Measurements from ENCODE around the gene TXNDC17. TPM values are rescaled to one million over a fixed set of nuclear protein-coding genes. Genes with fewer than 3 reads are reported as not detected.

TXNDC17 gene
- total and polyA plus RNA-seq, 2 of the 13 experiments (the other 11 are each of a cell fraction or from before 2014, with no cell fraction given), result 188 to 266 TPM

- TF ChIP-seq STAT6 (CRISPR knock-in tag; IDR thresholded peaks at IDR 0.05; ENCODE audit: borderline replicate concordance), result no peak
- TF ChIP-seq CREB3 (CRISPR knock-in tag; IDR thresholded peaks at IDR 0.05), result 0 out of 2 replicates have a peak, but pooled peaks have one; percentile 43
- 0 out of 2 replicates have a peak, but pooled peaks have one; percentile 20 for TF ChIP-seq ZNF784 (CRISPR knock-in tag; IDR thresholded peaks at IDR 0.05; ENCODE audit: borderline replicate concordance)
- TF ChIP-seq ZNF674 (CRISPR knock-in tag; IDR thresholded peaks at IDR 0.05; ENCODE audit: low read depth), result no peak
- peak; percentile 67; the same call in 1 of the 2 replicates for TF ChIP-seq TP53 (CRISPR knock-in tag; conservative IDR thresholded peaks at IDR 0.05)
- TF ChIP-seq ZNF609 (CRISPR knock-in tag; IDR thresholded peaks at IDR 0.05; ENCODE audit: borderline replicate concordance), result peak; percentile 79
These were observed 42.3 kb downstream of the TXNDC17 start (continued) for GRCh38 chr17:6683081-6683684.

All from HepG2 (cell line).